ENCODE measurements around the gene SEPTIN12.
A peak's percentile ranks its signal among the peaks of the same experiment; 100 is the strongest.
"Not testable (repeated sequence)": the region's sequence is repeated elsewhere in the genome, so short reads cannot be mapped to it uniquely, and the experiment has no call there.

SEPTIN12 gene

GRCh38 chr16:4802659-4803287 is 14.6 kb upstream of the SEPTIN12 start:
- DNase-seq (ENCODE audit: low read depth), result peak; percentile 50

- DNase-seq (ENCODE audit: low read depth), result no peak
Observed at GRCh38 chr16:4801962-4802658, 14.0 kb upstream of the SEPTIN12 start, which contains the start of gene ROGDI. ROGDI (minus strand) TSS chr16:4802633; CDS start chr16:4802571, 62 bp downstream.

- DNase-seq (ENCODE audit: low read depth), result no peak
Observed at GRCh38 chr16:4801051-4801961, 13.2 kb upstream of the SEPTIN12 start.

- no peak for DNase-seq (ENCODE audit: low read depth)
Observed at GRCh38 chr16:4800290-4801041, 12.3 kb upstream of the SEPTIN12 start.

- no peak for DNase-seq (ENCODE audit: low read depth)
Observed at GRCh38 chr16:4799171-4799855, 11.2 kb upstream of the SEPTIN12 start.

GRCh38 chr16:4798456-4798855 is 10.3 kb upstream of the SEPTIN12 start:
- DNase-seq (ENCODE audit: low read depth), result no peak

- DNase-seq (ENCODE audit: low read depth), result no peak
Observed at GRCh38 chr16:4797805-4798252, 9.7 kb upstream of the SEPTIN12 start.

- DNase-seq (ENCODE audit: low read depth), result no peak
Observed at GRCh38 chr16:4796982-4797804, 9.0 kb upstream of the SEPTIN12 start.

- no peak for DNase-seq (ENCODE audit: low read depth)
Observed at GRCh38 chr16:4795828-4796572, 7.9 kb upstream of the SEPTIN12 start.

- no peak for DNase-seq (ENCODE audit: low read depth)
Observed at GRCh38 chr16:4795181-4795827, 7.2 kb upstream of the SEPTIN12 start, which contains the start of gene SMIM22. SMIM22 (plus strand) TSS chr16:4795369; CDS start chr16:4795735, 366 bp downstream.

GRCh38 chr16:4792951-4793513 is 4.9 kb upstream of the SEPTIN12 start:
- no peak for DNase-seq (ENCODE audit: low read depth)

- no peak for DNase-seq (ENCODE audit: low read depth)
Observed at GRCh38 chr16:4790871-4791270, 2.7 kb upstream of the SEPTIN12 start.

GRCh38 chr16:4790261-4790660 is 2.1 kb upstream of the SEPTIN12 start:
- no peak for DNase-seq (ENCODE audit: low read depth)

- DNase-seq (ENCODE audit: low read depth), result no peak
Observed at GRCh38 chr16:4788910-4789309, 765 bp upstream of the SEPTIN12 start.

GRCh38 chr16:4788489-4788889 is 344 bp upstream of the SEPTIN12 start:
- no peak for DNase-seq (ENCODE audit: low read depth)

GRCh38 chr16:4787068-4787467 is 1.1 kb downstream of the SEPTIN12 start:
- no peak for DNase-seq (ENCODE audit: low read depth)

- DNase-seq (ENCODE audit: low read depth), result no peak
Observed at GRCh38 chr16:4785758-4786433, 2.2 kb downstream of the SEPTIN12 start.

GRCh38 chr16:4784444-4784987 is 3.6 kb downstream of the SEPTIN12 start:
- DNase-seq (ENCODE audit: low read depth), result not testable (repeated sequence)

Data from GM04503 (cell line).